Measurements from ENCODE around the gene UBE2D3.
A peak's percentile ranks its signal among the peaks of the same experiment; 100 is the strongest.
"Not testable (repeated sequence)": the region's sequence is repeated elsewhere in the genome, so short reads cannot be mapped to it uniquely, and the experiment has no call there.

UBE2D3 gene

GRCh38 chr4:102826890-102827673, at the start of gene UBE2D3:
Gene UBE2D3 (minus strand): TSS chr4:102827551. CDS start chr4:102826508, 1,043 bp downstream.
- peak; percentile 93 for DNase-seq (ENCODE audit: low read depth)

DNA sequence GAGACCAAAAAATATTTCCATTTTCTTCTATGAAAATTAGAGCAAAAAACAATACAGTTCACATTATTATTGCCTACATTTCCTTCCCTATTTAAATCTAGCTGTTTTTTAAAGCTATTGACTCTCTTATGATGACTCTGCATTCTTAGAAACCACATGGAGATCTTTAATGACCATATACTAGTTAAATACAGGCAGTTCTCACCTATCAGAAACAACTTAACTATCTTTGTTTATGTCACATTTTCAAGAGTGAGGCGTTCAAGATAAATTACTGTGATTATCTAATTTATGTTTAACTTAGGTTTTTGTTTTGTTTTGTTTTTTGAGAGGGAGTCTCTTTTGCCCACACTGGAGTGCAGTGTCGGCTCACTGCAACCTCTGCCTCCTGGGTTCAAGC, 44.4 kb upstream of the UBE2D3 start:
- DNase-seq (ENCODE audit: low read depth), result no peak

DNA sequence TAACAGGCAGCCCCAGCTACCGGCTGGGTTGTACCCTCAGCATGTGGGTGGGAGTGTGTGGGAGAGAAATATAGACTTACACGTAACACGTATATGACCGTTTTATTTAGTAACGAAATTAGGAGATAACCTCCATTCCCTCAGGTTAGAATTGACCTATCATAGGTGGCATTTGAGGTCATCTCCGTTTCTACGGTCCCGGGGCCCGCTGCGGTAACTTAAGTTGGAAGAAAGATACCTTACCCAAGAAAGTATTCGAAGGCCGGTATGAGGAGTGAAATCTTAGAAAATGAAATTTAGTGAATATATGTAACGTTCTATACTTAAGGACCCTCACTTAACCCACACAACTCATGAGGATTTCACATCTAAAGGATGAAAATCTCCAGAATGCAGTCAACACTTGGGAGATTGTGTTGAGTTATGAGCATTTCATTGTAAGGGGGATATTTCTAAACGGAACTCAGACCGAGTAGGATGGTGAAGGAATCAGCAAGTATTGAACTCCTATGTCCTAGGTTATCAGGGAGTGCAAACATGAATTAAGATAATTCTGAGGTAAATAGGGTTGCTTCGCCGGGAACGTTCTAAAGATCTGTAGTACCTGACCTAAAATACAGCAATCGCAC, 42.3 kb upstream of the UBE2D3 start:
- no peak for DNase-seq (ENCODE audit: low read depth)

DNA sequence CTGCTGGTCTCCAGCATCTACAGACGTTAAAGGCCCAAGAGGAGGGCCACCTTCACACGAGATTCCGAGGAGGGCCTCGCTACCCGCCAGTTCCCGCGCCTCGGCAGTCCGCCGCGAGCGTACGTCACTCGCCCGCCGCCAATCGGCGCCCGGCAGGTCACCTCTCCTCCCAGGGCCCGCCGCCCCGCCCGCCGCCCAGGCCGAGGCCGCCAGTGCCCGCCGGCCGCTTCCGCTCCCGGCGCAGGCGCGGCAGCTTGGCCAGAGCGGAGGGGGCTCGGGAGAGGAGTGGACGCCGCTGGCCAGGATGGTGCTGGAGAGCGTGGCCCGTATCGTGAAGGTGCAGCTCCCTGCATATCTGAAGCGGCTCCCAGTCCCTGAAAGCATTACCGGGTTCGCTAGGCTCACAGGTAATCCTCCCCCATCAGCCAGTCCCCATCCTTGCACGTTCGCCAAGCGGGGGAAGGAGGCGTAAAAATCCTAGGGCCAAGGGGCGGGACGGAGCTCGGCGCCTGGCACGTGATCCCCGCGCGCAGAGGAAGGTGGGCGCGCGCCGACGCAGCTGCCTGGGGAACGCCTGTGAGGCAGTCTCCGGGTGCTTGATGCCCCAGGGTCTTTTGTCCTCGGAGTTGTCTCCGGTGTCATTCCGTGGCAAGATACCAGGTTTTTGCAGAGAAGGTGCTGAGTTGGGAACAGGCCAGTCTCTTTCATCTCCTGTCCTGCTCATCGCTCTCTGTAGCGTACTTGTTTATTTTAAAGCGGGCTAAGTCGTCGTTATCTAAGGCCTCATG, 41.6 kb upstream of the UBE2D3 start, which contains the start of gene CISD2:
Gene CISD2 (plus strand): TSS at position 212 of the 788 bp plus-strand sequence. CDS start 93 bp downstream, at position 305.
- peak; percentile 87 for DNase-seq (ENCODE audit: low read depth)

GRCh38 chr4:102868153-102868780, 40.9 kb upstream of the UBE2D3 start:
- no peak for DNase-seq (ENCODE audit: low read depth)

DNA sequence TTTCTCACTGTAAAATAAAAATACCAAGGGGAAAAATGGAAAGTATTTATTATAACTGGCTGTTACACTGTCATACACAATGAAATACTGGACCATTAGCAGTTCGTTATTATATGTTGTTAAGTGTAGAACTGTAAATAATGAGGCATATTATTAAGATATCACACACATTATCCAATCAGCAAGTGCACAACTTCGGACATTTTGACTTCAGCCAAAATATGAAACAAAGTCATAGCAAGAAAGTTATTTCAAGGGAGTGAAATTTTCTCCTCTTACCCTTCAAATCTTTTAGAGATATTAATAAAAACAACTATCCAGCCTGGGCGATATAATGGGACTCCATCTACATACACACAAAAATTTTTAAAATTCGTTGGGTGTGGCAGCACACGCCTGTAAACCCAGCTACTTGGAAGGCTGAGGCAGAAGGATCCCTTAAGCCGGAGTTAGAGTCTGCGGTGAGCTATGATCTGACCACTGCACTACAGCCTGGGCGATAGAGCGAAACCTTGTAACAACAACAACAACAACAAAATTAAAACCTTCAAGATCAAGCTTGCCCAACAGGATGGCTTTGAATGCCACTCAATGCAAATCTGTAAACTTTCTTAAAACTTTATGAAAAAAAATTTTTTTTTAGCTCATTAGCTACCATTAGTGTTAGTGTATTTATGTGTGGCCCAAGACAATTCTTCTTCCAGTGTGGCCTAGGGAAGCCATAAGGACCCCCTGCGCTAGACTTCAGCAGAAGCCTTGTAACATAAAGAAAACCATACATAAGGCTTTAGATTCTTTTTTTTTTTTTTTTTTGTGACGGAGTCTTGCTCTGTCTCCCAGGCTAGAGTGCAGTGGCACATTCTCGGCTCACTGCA, 40.2 kb upstream of the UBE2D3 start:
- no peak for DNase-seq (ENCODE audit: low read depth)

DNA sequence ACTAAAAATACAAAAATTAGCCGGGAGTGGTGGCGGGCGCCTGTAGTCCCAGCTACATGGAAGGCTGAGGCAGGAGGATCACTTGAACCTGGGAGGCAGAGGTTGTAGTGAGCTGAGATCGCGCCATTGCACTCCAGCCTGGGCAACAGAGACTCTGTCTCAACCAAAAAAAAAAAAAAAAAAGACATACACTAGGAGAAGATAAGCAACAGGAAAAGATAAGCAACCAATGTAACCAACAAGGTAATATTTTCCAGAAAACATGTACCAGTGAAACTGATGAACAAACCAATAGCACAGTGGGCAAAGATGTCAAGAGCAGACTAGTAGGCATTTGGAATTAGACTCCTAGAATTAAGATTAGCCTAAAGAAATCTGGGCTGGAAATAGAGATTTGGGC, 38.0 kb upstream of the UBE2D3 start:
- not testable (repeated sequence) for DNase-seq (ENCODE audit: low read depth)

GRCh38 chr4:102862747-102863146, 35.4 kb upstream of the UBE2D3 start:
- no peak for DNase-seq (ENCODE audit: low read depth)

DNA sequence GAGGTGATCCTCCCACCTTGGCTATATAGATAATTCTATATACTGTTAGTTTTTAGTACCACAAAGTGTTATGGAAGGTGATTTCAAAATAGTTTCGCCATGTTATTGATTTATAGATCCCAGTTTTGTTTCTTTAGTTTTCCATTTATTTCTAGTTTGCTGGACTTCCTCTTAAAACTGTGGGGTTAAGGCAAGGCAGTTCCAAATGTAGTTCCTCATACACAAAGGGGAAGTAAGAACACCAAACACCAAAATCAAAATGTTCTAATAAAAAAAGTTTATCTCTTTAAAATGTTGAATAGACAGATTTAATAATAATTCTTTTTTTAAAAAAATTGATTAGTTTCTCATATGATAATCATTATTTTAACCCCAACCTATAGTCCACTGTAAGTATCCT, 34.7 kb upstream of the UBE2D3 start:
- DNase-seq (ENCODE audit: low read depth), result no peak

DNA sequence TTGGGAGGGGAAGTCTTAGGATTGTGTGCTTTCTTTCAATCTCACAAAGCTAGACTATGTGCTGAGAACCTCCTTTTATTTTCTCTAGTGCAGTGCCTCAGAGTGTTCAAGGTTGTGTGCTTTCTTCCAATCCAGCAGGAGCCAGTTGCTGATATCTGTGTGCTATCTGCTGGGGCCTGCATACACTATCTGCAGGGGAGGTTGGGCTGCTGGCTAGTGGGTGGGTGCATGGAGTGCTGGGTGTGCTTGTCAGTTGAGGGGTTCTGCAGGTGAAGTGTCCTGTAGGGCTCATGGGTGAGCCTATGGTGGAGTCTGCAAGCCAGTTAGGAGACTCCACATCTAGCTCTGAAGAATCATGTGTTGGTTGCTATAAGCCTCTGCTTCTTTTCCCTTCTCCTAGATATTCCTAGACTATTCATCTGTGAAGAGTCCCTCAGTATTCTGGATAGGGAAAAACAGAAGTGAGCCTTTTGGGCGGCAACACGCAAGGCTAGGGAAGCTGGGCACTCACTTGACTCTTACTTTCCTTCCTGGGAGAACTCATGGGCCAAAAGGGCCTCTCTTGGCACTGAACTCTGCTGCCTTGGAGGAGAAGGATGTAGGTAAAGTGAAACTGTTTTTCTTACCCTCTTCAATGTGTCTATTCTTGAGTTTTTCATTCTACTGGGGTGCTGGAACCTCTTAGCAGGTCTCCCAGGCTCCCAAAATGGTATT, 33.4 kb upstream of the UBE2D3 start:
- DNase-seq (ENCODE audit: low read depth), result no peak

GRCh38 chr4:102858828-102859464, 31.6 kb upstream of the UBE2D3 start:
- no peak for DNase-seq (ENCODE audit: low read depth)

- DNase-seq (ENCODE audit: low read depth), result no peak
Measured at GRCh38 chr4:102850370-102850769, 23.0 kb upstream of the UBE2D3 start.

DNA sequence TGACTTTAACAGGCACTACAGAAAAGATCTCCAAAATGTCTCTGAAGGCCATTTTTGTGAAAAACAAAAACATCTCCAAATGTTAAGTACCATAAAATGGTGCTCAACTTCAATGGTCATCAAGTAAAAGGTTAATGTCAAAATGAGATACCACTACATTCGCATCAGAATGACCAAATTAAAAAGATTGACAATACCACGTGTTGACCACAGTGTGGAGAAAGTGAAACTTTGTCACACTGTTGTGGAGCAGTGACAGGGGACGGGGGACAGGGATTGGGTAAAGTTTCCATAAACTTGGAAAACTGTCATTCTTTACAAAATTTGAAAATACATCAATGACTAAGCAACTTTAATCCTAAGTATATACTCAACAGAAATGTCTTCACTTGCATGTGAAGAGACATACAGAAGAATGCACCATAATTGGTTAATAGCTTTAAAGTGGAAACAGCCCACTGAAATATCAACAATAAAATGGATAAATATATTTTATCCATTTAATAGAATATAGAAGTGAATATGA, 22.3 kb upstream of the UBE2D3 start:
- DNase-seq (ENCODE audit: low read depth), result no peak

DNA sequence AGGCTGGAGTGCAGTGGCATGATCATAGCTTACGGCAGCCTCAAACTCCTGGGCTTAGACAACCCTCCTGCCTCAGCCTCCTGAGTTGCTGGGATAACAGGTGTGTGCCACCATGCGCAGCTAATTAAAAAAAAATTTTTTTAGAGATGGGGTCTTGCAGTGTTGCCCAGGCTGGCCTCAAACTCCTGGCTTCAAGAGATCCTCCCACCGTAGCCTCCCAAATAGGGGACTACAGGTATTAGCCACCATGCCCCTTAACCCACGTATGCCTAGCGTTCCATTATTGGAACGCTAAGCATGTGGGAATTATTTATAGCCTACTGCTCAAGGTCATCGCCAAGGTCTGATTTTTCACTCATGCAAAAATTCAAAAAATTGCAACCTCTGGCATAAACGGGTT, 20.3 kb upstream of the UBE2D3 start:
- DNase-seq (ENCODE audit: low read depth), result no peak

- no peak for DNase-seq (ENCODE audit: low read depth)
Measured at GRCh38 chr4:102843938-102844337, 16.6 kb upstream of the UBE2D3 start.

DNA sequence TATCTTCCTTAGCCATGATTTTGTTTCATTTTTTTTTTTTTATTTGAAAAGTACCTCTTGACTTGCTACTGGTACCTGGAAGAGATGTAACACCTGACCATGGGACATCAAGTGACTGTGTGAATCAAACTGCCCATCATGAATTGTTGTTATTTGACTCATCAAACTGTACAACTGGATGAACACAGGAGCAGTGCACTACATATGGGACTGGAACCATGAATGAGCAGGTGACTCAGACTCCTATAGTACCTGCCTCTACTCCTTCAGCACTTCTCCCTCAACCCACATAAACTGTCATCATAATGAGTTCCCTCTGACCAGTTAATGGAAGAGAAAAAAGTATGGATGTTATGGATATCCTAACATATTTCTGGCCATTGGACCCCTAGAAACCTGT, 15.9 kb upstream of the UBE2D3 start:
- DNase-seq (ENCODE audit: low read depth), result no peak

DNA sequence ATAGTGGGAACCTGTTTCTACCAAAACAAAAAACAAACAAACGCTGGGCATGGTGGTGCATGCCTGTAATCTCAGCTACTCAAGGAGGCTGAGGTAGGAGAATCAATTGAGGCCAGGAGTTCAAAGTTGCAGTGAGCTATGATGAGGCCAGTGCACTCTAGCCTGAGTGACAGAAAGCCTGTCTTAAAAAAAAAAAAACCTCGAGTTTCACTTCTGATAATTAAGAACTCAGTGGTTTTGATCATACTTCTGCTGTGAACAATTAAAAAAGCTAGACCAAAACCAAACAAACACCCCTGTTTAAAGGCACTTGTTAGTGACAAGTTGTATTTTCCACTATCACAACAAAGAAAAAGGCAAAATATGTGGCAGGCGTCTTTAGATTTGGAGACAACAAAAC, 15.0 kb upstream of the UBE2D3 start:
- DNase-seq (ENCODE audit: low read depth), result no peak

DNA sequence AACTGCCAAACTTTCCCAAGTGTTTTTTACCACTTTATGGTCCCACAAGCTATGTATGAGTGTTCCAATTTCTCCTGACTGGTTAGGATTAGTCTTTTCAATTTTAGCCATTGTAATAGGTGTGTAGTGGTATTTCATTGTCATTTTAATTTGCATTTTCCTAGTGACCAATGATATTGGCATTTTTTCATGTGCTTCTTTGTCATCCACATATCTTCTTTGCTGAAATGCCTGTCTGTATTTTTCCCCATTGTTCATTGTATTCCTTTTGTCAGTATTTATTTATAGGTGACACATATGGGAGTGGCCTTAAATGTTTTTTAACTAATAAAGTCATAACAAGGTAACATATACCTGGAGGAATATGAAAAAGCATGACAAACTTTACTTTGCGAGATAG, 9.2 kb upstream of the UBE2D3 start:
- DNase-seq (ENCODE audit: low read depth), result no peak

DNA sequence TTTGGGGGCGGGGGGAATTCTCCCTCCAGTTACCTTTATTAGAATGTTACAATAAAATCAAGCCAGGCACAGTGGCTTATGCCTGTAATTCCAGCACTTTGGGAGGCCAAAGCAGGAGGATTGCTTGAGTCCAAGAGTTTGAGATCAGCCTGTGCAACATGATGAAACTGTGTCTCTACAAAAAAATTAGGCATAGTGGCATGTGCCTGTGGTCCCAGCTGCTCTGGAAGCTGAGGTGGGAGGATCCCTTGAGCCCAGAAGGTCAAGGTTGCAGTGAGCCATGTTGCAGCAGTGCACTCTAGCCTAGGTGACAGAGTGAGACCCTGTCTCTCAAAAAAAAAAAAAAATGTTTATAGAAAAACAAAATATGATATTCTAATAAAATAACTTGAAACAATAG, 5.3 kb upstream of the UBE2D3 start:
- DNase-seq (ENCODE audit: low read depth), result no peak

GRCh38 chr4:102832105-102832504, 4.8 kb upstream of the UBE2D3 start:
- no peak for DNase-seq (ENCODE audit: low read depth)
